H1 (cell line): ENCODE results near the gene FOXK1. TPM values are rescaled to one million over a fixed set of nuclear protein-coding genes. Genes with fewer than 3 reads are reported as not detected.
A peak's percentile ranks its signal among the peaks of the same experiment; 100 is the strongest.

ENCODE experiments used
- ASH2L ChIP-seq: fragments of 200-600, 300-600 bp; sonication (generic); IDR thresholded peaks from one replicate; pipeline ENCODE4 v1.7.1; 2017; ENCODE audit warnings: low read length
- CREB1 ChIP-seq: IDR thresholded peaks from 2 replicates; pipeline ENCODE4 v1.6.1; 2012; ENCODE audit warnings: inconsistent platforms
- MAFK ChIP-seq: IDR thresholded peaks from 2 replicates; pipeline ENCODE4 v1.6.1; 2012; ENCODE audit warnings: low read depth, mild to moderate bottlenecking, improper control_type of control experiment, low read length
- PHF8 ChIP-seq: fragments of 200-600 bp; sonication (generic); conservative IDR thresholded peaks from 2 replicates; pipeline ENCODE4 v1.7.1; 2012; ENCODE audit warnings: low read depth, mild to moderate bottlenecking, inconsistent platforms, low read length, moderate library complexity
- POLR2A ChIP-seq, 2 experiments: IDR thresholded peaks; 1 replicate in 1 of 2; 2 replicates in 1 of 2; pipeline ENCODE4 v1.6.1; 2011; ENCODE audit warnings: low read depth in 2 of 2, low read length in 2 of 2, mild to moderate bottlenecking in 2 of 2; ENCODE audit errors: control extremely low read depth in 1 of 2
- RAD21 ChIP-seq, 2 experiments: IDR thresholded peaks in 1 of 2; conservative IDR thresholded peaks in 1 of 2; 2 replicates each; pipeline ENCODE4 v1.6.1; 2011; ENCODE audit warnings: low read depth in 2 of 2, low read length in 2 of 2, improper control_type of control experiment in 1 of 2, inconsistent platforms in 1 of 2, mild to moderate bottlenecking in 1 of 2, moderate library complexity in 1 of 2
- SP1 ChIP-seq: IDR thresholded peaks from 2 replicates; pipeline ENCODE4 v1.6.1; 2011; ENCODE audit warnings: low read depth, low read length
- TAF1 ChIP-seq: IDR thresholded peaks from 2 replicates; pipeline ENCODE4 v1.6.1; 2011; ENCODE audit warnings: mild to moderate bottlenecking, low read depth, low read length
- polyA plus RNA-seq, 7 experiments: library from polyadenylated mRNA; depleted of rRNA in 3 of 7; stranded (reverse) in 5 of 7; unstranded in 2 of 7; fragments of >200 nt in 5 of 7; fragments of 200-250 nt in 2 of 7; gene quantifications; 1 replicate in 5 of 7; 2 replicates in 1 of 7; 4 replicates in 1 of 7; pipeline versions ENCODE4 v1.2.1 to v1.2.3, GENCODE V29; 2011 to 2013; ENCODE audit warnings: missing spikeins in 2 of 7, mixed read lengths in 2 of 7
- total RNA-seq: library from RNA; stranded (reverse); fragmentation: NEBNext Ultra II Directional; extraction: Animal tissue kit (Norgen Biotek cat#: 25700); gene quantifications from 2 replicates; pipeline ENCODE4 v1.2.1, GENCODE V29; 2021

FOXK1 gene
- total and polyA plus RNA-seq, 2 of the 8 experiments (the other 6 are each of a cell fraction or from before 2014, with no cell fraction given) = 2.0 to 8.5 TPM

GRCh38 chr7:4791738-4792536, 109.8 kb downstream of the FOXK1 start (continued):
- no peak for TF ChIP-seq MAFK
- peak; percentile 33 to 47; a peak in 2 of 4 replicates for TF ChIP-seq RAD21 (IDR thresholded peaks at IDR 0.05 in 1 of 2, conservative IDR thresholded peaks at IDR 0.05 in 1 of 2; ENCODE audit: low read depth in 2 of 2, low read length in 2 of 2)
- TF ChIP-seq ASH2L = no peak
- TF ChIP-seq SP1 = peak; percentile 25; the same call in 1 of the 2 replicates
- no peak for TF ChIP-seq PHF8
- peak; percentile 60 for TF ChIP-seq CREB1
- no peak for TF ChIP-seq POLR2A (IDR thresholded peaks at IDR 0.05; ENCODE audit: control extremely low read depth in 1 of 2, low read depth in 2 of 2, low read length in 2 of 2)
- TF ChIP-seq TAF1 = 0 out of 2 replicates have a peak, but pooled peaks have one; percentile 14
